ENCODE results near the gene PRDM12.

Gene PRDM12

GRCh38 chr9:130651752-130652151 is 12.6 kb upstream of the PRDM12 start:
- TF ChIP-seq, protein P1, sequence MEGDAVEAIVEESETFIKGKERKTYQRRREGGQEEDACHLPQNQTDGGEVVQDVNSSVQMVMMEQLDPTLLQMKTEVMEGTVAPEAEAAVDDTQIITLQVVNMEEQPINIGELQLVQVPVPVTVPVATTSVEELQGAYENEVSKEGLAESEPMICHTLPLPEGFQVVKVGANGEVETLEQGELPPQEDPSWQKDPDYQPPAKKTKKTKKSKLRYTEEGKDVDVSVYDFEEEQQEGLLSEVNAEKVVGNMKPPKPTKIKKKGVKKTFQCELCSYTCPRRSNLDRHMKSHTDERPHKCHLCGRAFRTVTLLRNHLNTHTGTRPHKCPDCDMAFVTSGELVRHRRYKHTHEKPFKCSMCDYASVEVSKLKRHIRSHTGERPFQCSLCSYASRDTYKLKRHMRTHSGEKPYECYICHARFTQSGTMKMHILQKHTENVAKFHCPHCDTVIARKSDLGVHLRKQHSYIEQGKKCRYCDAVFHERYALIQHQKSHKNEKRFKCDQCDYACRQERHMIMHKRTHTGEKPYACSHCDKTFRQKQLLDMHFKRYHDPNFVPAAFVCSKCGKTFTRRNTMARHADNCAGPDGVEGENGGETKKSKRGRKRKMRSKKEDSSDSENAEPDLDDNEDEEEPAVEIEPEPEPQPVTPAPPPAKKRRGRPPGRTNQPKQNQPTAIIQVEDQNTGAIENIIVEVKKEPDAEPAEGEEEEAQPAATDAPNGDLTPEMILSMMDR (IDR thresholded peaks at IDR 0.05; ENCODE audit: insufficient read depth, low read length, poor library complexity, severe bottlenecking) = no peak
- H3K27me3 ChIP-seq (replicated peaks; ENCODE audit: control insufficient read depth, insufficient read depth, low read length) = no peaks in the 10 kb centered on the region; the same call in 1 of the 2 replicates
- no peak overlapping the region for H3K4me3 ChIP-seq (replicated peaks; ENCODE audit: low read depth, low read length)
- no peak for DNase-seq (ENCODE audit: extremely low read depth, insufficient read length)
- no peaks in the 10 kb centered on the region for H3K36me3 ChIP-seq (ENCODE audit: control insufficient read depth, insufficient read depth, low read length)

DNA sequence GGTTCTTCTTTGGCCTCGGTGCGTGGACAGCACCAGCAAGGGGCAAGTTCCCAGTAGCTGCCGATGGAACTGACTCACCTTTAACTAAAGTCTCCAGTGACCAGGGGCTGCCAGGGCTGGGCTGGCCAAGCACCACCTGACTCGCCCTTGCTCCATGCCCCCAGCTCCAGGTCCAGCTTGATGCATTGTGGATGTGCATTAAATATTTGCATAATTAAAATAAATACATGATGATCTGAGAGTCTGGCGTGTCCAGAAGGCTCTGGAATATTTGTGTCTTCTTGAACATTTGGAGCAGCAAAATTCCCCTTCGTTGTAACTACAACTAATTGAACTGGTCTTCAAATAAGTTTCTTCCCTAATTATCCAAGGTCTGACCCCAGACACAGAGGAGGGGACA is 9.5 kb upstream of the PRDM12 start:
- Histone ChIP-seq H3K4me3 (replicated peaks; ENCODE audit: low read depth, low read length) (no peak overlapping the region), H3K36me3 (ENCODE audit: control insufficient read depth, insufficient read depth, low read length) (no peaks in the 10 kb centered on the region), H3K27me3 (replicated peaks; ENCODE audit: control insufficient read depth, insufficient read depth, low read length) (no peaks in the 10 kb centered on the region; the same call in 1 of the 2 replicates)
- TF ChIP-seq, protein P1 (IDR thresholded peaks at IDR 0.05; ENCODE audit: insufficient read depth, low read length, poor library complexity, severe bottlenecking) = no peak
- no peak for DNase-seq (ENCODE audit: extremely low read depth, insufficient read length)

- no peaks in the 10 kb centered on the region for H3K36me3 ChIP-seq (ENCODE audit: control insufficient read depth, insufficient read depth, low read length)
- H3K4me3 ChIP-seq (replicated peaks; ENCODE audit: low read depth, low read length) = no peak overlapping the region
- no peak for DNase-seq (ENCODE audit: extremely low read depth, insufficient read length)
- TF ChIP-seq, protein P1 (IDR thresholded peaks at IDR 0.05; ENCODE audit: insufficient read depth, low read length, poor library complexity, severe bottlenecking) = no peak
- H3K27me3 ChIP-seq (replicated peaks; ENCODE audit: control insufficient read depth, insufficient read depth, low read length) = peaks cover 2% of the 10 kb centered on the region; the same call in 1 of the 2 replicates
Observed at GRCh38 chr9:130658893-130659698, 5.3 kb upstream of the PRDM12 start.

DNA sequence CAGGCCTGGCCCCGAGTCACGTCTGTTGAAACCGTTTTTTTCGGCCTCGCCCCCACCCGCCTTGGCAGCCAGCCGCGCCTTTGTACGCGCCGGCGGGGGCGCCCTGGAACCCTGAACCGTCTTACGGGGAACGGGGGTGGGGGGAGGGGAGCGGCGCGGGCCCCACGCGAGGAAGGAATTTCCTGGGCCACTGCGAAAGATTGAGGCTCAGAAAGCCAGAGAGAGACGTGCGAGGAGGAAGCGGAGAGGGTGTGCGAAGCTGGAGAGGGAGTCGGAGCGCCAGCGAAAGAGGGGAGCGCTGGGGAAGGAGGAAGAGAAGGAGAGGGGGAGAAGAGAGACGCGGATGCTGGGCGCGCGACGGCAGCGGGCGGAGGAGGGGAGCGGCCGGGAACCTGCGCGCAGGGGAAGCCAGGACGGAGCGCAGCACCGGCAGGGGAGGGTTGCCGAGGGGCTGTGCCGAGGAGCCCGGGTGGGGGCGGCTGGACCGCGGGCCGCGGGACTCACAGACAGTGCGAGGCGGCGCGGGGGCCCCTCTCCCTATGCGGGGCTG is 4.6 kb upstream of the PRDM12 start:
- Histone ChIP-seq H3K27me3 (replicated peaks; ENCODE audit: control insufficient read depth, insufficient read depth, low read length) (peaks cover 2% of the 10 kb centered on the region; the same call in 1 of the 2 replicates), H3K36me3 (ENCODE audit: control insufficient read depth, insufficient read depth, low read length) (no peaks in the 10 kb centered on the region), H3K4me3 (replicated peaks; ENCODE audit: low read depth, low read length) (no peak overlapping the region)
- DNase-seq (ENCODE audit: extremely low read depth, insufficient read length) = no peak
- TF ChIP-seq, protein P1 (IDR thresholded peaks at IDR 0.05; ENCODE audit: insufficient read depth, low read length, poor library complexity, severe bottlenecking) = no peak

DNA sequence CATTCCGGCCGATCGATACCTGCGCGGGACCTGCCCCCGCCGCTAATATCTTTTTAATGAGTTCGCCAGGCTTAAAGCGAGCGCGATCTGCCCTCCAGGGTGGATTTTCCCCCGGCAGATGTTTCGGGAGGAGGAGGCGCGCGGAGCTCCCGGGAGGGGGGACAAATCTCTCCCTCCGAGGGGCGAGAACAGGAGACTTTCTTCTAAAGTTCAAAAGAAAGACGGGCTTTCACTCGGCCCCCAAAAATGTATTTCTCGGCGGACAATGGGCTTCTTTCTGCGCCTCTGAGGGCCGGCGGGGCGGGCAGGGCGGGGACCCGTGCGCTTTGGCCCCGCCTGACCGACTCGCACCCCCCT is 4.1 kb upstream of the PRDM12 start:
- peaks cover 2% of the 10 kb centered on the region; the same call in 1 of the 2 replicates for H3K27me3 ChIP-seq (replicated peaks; ENCODE audit: control insufficient read depth, insufficient read depth, low read length)
- TF ChIP-seq, protein P1 (IDR thresholded peaks at IDR 0.05; ENCODE audit: insufficient read depth, low read length, poor library complexity, severe bottlenecking) = no peak
- H3K4me3 ChIP-seq (replicated peaks; ENCODE audit: low read depth, low read length) = no peak overlapping the region
- DNase-seq (ENCODE audit: extremely low read depth, insufficient read length) = no peak
- no peaks in the 10 kb centered on the region for H3K36me3 ChIP-seq (ENCODE audit: control insufficient read depth, insufficient read depth, low read length)

All from GM06990 (cell line).